GM21619 (cell line): ENCODE data around the gene ATP8B4.

Experiments
- ATAC-seq: cut with Tn5 transposase; IDR thresholded peaks from one replicate; pipeline ENCODE4 v1.9.1; 2021; ENCODE audit not compliant: unreplicated experiment

ATP8B4 gene

DNA sequence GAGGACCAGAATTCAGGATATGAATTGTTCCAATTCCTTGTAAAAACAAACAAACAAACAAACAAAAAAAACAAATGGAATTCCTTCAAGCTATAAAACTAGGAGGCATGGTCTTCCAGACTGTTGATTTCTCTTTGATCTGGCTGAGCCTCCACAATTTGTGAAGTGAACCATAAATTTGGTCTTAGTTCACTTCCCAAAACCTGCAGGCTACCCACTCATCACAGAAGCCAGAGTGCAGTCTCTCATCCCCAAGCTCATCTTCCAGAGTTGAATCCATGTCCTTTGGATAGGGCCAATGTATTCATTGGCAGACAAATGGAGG, 294.3 kb downstream of the ATP8B4 start:
- no peak for ATAC-seq

DNA sequence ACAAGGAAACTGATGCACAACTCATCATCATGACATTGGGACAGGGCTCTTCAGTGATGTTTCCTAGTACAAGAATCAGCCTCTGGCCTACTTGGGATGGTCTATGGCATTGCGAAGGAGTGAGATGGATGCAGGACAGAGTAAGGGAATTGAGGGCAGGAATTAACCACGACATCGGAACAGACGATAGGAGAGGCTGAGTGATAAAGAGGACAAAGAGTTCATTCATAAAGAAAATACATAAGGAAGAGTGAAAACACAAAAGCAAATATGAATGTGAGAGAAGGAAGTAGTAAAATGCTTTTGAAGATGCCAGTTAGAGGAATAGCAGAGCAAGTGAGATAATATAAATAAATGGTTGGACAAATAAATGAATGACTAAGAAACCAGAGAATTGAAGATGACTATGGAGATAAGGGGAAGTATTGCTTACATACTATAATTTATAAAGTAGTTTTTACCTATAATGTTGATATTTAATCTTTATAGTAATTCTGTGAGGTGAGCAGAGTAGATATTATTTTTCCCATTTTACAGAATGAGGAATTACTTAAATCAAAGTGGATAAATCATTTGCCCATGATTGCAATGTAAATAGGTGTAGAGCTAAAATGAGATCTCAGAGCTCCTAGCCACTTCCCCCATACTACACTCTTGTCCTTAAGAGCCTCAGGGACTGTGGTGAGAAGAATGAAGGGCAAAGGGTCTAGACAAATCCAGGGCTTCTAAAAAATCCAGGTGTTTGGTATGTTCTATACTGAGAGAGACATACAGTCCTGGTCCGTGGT, 294.9 kb downstream of the ATP8B4 start:
- ATAC-seq, result no peak

DNA sequence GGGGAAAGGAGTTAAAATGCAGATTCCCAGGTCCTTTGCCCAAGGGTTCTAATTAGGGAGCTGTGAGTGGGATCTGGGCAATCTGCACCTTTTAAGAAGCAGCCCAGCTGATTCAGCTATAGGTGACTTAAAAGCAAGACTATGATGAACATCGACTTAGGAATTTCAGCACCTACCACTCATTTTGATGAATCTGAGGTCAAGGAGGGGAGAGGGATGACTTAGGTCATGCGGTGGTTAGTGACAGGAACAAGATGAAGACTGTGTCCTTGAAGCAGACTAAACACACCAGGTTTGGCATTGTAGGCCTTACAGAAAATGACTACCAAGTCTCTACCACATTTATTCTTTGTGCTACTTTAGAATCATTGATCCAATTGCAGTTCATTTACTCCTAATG, 301.9 kb downstream of the ATP8B4 start:
- no peak for ATAC-seq

DNA sequence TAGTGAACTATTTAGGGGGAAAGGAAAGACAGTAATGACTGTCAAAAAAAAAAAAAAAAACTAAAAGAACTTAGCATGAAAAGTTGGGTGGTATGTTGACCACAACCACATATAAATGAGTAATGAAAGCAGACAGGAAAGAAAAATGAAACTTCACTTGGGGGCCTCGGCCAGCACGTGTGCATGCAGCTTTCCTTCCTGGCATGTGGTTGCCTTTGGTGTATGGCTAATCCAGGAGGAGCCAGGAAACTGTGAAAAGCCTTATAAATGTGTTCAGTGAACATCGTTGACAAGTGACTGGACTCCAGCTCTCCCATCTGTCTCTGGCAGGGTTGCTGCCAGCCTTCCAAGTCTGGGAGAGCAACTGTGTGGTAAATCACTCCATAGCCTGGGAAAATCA, 303.1 kb downstream of the ATP8B4 start:
- peak; percentile 83 for ATAC-seq

DNA sequence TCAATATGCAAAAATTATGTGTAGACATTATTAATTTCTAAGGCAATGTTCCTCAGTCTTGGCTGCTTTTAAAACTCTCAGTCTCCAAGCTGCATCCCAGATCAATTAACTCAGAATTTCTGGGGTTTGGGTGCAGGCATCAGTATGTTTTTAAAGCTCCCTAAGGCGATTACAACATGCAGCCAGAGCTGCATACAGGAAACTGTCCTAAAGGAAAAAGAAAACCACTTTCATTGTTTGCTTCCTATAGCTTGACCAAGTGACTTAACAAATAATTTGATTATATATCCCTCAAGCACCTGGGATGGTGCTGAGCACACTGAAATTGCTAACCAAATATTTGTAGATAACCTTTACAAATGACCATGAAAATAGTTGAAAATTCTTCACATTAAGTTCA, 303.5 kb downstream of the ATP8B4 start:
- ATAC-seq, result peak; percentile 23

DNA sequence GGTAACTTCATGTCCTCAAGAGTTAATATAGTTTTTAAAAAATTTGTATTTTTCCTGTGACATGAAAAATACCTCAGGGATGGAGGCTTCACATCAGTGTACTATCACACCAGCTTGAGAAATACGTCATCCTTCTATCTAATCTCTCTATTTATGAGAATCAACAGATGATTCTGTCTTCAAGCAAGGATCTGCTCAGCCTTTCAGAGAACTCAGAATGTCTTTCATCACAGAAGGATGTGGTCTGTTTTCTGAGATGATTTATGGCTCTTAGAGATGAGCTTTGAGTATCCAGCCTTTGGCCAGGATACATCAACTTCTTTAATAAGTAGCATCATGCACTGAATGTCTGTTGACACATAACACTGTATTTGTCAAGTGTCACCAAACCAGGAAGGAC, 304.3 kb downstream of the ATP8B4 start:
- no peak for ATAC-seq

DNA sequence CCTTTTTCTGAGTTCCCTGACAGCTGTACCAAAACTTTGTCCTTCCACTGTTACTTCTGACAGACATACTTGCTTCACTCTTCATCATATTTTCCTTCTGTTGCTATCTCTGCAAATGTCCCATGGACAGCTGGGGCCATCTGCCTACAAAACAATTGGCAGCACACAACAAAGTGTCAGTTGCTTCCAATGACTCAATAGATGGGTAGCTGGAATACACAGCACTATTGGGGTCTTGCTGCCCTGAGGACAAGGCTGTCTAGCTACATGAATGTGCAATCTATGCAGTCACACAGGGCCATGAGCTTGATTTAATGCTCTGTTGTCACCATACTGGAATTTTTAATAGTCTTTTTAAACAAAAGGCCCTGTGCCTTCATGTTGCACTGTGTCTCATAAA, 305.4 kb downstream of the ATP8B4 start:
- ATAC-seq, result no peak

DNA sequence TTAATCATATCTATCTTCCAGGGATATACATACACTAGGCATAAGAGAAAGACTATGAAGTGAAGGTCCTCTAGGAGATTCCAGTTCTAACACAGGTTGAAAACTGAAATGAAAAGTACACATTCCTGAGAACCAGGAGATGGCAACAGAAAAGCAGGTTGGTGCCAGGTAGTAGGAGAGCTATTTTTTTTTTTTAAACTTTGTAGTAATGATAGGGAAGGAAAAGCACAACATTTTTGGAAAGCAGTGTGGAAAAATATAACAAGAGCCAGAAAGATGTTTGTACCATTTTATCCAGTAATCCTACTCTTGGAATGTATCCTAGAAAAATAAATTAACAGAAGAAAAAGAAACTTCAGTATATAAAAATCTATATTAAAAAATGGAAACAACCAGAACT, 308.3 kb downstream of the ATP8B4 start:
- no peak for ATAC-seq

DNA sequence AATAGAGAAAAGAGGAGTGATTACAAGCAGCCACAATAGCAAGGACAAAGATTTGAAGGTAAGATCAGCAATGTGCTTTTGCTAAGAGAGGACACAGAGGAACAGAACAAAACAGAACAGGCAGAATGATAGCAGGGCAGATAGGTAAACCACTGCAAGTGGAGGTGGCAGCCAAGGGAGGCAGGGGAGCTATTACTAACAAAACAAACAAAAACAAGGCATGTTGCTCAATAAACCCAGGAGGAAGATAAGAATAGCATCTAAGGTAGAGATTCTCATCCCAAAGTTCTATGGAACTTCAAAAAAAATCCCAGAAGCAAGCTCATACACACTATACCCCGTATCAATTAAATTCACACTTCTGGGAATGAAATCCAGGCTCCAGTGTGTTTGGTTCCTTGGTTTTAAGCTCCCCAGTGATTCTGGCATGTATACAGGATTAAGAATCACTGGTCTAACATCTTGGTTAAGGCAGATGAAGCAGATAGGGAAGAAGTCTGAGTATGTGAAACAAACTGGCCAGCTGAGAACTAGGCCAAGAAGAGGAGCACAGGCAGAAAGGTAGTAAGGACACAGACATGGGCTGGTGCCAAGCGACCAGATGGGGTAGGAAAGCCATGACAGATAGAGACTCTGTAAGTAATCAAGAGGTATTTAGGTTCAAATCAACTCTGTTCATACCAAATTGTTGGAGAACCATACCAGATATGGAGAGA, 309.0 kb downstream of the ATP8B4 start:
- no peak for ATAC-seq

DNA sequence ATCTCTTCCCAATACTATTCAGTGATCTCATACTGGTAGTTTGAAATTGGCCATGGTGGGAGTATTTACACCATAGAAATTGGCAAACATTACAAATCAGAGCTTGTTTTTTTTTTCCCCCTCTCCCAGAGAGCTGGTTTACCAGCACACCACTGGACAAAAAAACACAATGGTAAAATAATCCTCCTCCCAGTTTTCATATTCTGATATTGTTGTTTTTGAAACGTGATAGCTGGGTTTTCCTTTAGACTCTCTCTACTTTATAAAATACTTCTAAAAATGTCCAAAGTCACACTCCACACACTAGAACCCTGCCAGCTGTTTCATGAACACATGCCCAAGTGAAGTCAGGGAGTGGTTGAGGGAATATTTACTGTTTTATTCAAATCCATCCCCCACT, 310.7 kb downstream of the ATP8B4 start:
- ATAC-seq, result no peak
